ENCODE data around the gene VAV2.

GRCh38 chr9:133833388-133834025 lies 158.6 kb downstream of the VAV2 start:
- TF ChIP-seq CTCF (IDR thresholded peaks at IDR 0.05): no peak
- no peak for TF ChIP-seq POLR2A (IDR thresholded peaks at IDR 0.05; ENCODE audit: low read depth)
- TF ChIP-seq EP300 (IDR thresholded peaks at IDR 0.05): no peak

Measured in esophagus muscularis mucosa (tissue), 4 donors.